ENCODE measurements around the gene SYNGR2.
"Not testable (repeated sequence)": the region's sequence is repeated elsewhere in the genome, so short reads cannot be mapped to it uniquely, and the experiment has no call there.

Gene SYNGR2

GRCh38 chr17:78144147-78144719, 24.1 kb upstream of the SYNGR2 start:
- no peak for DNase-seq

GRCh38 chr17:78144736-78145641, 23.4 kb upstream of the SYNGR2 start:
- no peak for DNase-seq

- DNase-seq = no peak
Observed at GRCh38 chr17:78146471-78146869, 21.9 kb upstream of the SYNGR2 start.

- no peak for DNase-seq
Observed at GRCh38 chr17:78146881-78147280, 21.5 kb upstream of the SYNGR2 start.

- no peak for DNase-seq
Observed at GRCh38 chr17:78147315-78147998, 20.9 kb upstream of the SYNGR2 start.

GRCh38 chr17:78148286-78149016, 19.9 kb upstream of the SYNGR2 start:
- DNase-seq = no peak

GRCh38 chr17:78151514-78152008, 16.8 kb upstream of the SYNGR2 start:
- DNase-seq = no peak

GRCh38 chr17:78154903-78155811, 13.2 kb upstream of the SYNGR2 start:
- no peak for DNase-seq

GRCh38 chr17:78159575-78160158, 8.7 kb upstream of the SYNGR2 start:
- peak; percentile 44 for DNase-seq

- DNase-seq = no peak
Observed at GRCh38 chr17:78163881-78164747, 4.3 kb upstream of the SYNGR2 start.

- DNase-seq = no peak
Observed at GRCh38 chr17:78164748-78165607, 3.4 kb upstream of the SYNGR2 start.

GRCh38 chr17:78166416-78166815, 2.0 kb upstream of the SYNGR2 start:
- DNase-seq = no peak

GRCh38 chr17:78168903-78169793, 767 bp downstream of the SYNGR2 start:
- peak; percentile 64 for DNase-seq

- no peak for DNase-seq
Observed at GRCh38 chr17:78170692-78171590, 2.6 kb downstream of the SYNGR2 start.

GRCh38 chr17:78171591-78172248, 3.3 kb downstream of the SYNGR2 start:
- DNase-seq = not testable (repeated sequence)

- no peak for DNase-seq
Observed at GRCh38 chr17:78172249-78173051, 4.1 kb downstream of the SYNGR2 start.
